H1 (cell line): Measurements from ENCODE around the gene KLHL2. TPM values are rescaled to one million over a fixed set of nuclear protein-coding genes. Genes with fewer than 3 reads are reported as not detected.

ENCODE experiments used
- BACH1 ChIP-seq: IDR thresholded peaks from 2 replicates; pipeline ENCODE4 v1.6.1; 2012; ENCODE audit warnings: low read length, improper control_type of control experiment
- CBX8 ChIP-seq: fragments of 300-800, 300-1000 bp; sonication (generic); IDR thresholded peaks from 2 replicates; pipeline ENCODE4 v1.7.1; 2016; ENCODE audit warnings: low read depth, low read length, borderline replicate concordance
- CHD2 ChIP-seq: IDR thresholded peaks from 2 replicates; pipeline ENCODE4 v1.6.1; 2012; ENCODE audit warnings: low read length, improper control_type of control experiment
- KDM5A ChIP-seq: fragments of 200-600 bp; IDR thresholded peaks from 2 replicates; pipeline ENCODE4 v1.7.1; 2012; ENCODE audit warnings: mild to moderate bottlenecking, low read length, inconsistent platforms, mixed read lengths
- MAFK ChIP-seq: IDR thresholded peaks from 2 replicates; pipeline ENCODE4 v1.6.1; 2012; ENCODE audit warnings: low read depth, mild to moderate bottlenecking, improper control_type of control experiment, low read length
- NRF1 ChIP-seq: IDR thresholded peaks from 2 replicates; pipeline ENCODE4 v1.6.1; 2011; ENCODE audit warnings: mild to moderate bottlenecking, low read depth, low read length, improper control_type of control experiment
- SUZ12 ChIP-seq: fragments of 200-600 bp; sonication (generic); IDR thresholded peaks from 2 replicates; pipeline ENCODE4 v1.6.1; 2012; ENCODE audit warnings: mild to moderate bottlenecking, inconsistent platforms, low read length, moderate library complexity, mixed read lengths
- polyA plus RNA-seq, 7 experiments: library from polyadenylated mRNA; depleted of rRNA in 3 of 7; stranded (reverse) in 5 of 7; unstranded in 2 of 7; fragments of >200 nt in 5 of 7; fragments of 200-250 nt in 2 of 7; gene quantifications; 1 replicate in 5 of 7; 2 replicates in 1 of 7; 4 replicates in 1 of 7; pipeline versions ENCODE4 v1.2.1 to v1.2.3, GENCODE V29; 2011 to 2013; ENCODE audit warnings: missing spikeins in 2 of 7, mixed read lengths in 2 of 7
- total RNA-seq: library from RNA; stranded (reverse); fragmentation: NEBNext Ultra II Directional; extraction: Animal tissue kit (Norgen Biotek cat#: 25700); gene quantifications from 2 replicates; pipeline ENCODE4 v1.2.1, GENCODE V29; 2021

Gene KLHL2
- total and polyA plus RNA-seq, 2 of the 8 experiments (the other 6 are each of a cell fraction or from before 2014, with no cell fraction given): 5.2 to 12.0 TPM

GRCh38 chr4:165208741-165209388, 1.5 kb downstream of the KLHL2 start (continued):
- no peak for TF ChIP-seq CBX8
- no peak for TF ChIP-seq MAFK
- TF ChIP-seq CHD2: no peak
- no peak for TF ChIP-seq SUZ12
- no peak for TF ChIP-seq NRF1
- TF ChIP-seq BACH1: no peak
- no peak for TF ChIP-seq KDM5A
